Choroid plexus epithelial cell (primary cell): ENCODE results near the gene RILPL1.
"Not testable (repeated sequence)": the region's sequence is repeated elsewhere in the genome, so short reads cannot be mapped to it uniquely, and the experiment has no call there.

Experiments
- DNase-seq: peaks from one replicate; pipeline ENCODE4 v3.0.0-alpha.2; 2010; ENCODE audit warnings: low read depth
- H3K4me3 ChIP-seq: 2 replicates; pipeline ENCODE4 v1.5.1; 2011; ENCODE audit warnings: low read depth, mild to moderate bottlenecking, control low read depth, low read length, moderate library complexity
- CTCF ChIP-seq: conservative IDR thresholded peaks from 2 replicates; pipeline ENCODE4 v1.5.1; 2011; ENCODE audit warnings: low read depth, mild to moderate bottlenecking, control low read depth, inconsistent platforms, low read length, moderate library complexity

RILPL1 gene

DNA sequence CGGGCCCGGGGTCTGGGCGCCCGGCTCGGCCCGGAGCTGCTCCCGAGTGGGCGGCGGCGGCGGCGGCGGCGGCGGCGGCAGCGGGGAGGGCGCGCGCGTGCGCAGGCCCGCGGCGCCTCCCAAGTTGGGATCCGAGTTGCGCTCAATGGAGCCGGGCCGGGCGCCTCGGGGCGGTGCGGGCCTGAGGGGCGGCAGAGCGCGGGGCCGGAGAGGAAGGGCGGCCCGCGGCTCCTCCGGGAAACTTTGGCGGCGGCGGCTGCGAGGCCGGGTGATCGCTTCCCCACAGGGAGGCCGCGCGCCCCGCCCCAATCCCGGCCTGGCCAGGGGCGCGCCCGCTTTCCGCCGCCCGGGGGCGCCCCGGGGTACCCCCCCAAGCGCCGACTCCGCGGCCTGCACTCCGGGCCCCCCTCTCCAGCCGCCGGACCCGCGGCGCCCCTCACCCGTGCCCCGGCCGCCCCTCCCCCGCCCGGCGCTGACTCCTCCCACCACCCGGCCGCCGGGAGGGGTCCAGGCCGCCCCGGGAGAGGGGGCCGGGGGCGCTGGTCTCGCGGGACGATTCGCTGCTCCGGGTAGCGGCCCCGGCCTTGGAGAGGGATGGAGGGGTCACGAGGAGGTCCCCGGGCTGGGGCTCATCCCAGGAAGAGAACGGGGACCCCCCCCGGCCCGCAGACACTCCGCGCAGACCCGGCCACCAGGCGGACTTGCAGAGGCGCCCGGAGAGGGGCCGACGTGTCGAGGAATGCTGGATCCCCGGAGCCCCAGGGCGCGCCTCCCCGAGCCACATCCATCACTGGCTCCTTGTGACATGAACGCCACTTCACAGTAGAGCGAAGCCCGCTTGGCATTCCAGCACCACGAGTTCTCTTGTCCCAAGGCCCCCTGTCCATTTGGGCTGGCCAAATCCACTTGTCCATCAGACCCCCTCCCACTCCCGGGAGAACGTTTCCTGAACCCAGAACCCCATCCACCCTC is at the start of gene RILPL1:
Gene RILPL1, minus strand, starts transcription at position 48 of the 972 bp plus-strand sequence. CDS start 237 bp downstream, outside the sequence.
- peak; percentile 32 for TF ChIP-seq CTCF
- peak; percentile 45 for DNase-seq
- H3K4me3 ChIP-seq = peak within 1 kb of the TSS; percentile 81

DNA sequence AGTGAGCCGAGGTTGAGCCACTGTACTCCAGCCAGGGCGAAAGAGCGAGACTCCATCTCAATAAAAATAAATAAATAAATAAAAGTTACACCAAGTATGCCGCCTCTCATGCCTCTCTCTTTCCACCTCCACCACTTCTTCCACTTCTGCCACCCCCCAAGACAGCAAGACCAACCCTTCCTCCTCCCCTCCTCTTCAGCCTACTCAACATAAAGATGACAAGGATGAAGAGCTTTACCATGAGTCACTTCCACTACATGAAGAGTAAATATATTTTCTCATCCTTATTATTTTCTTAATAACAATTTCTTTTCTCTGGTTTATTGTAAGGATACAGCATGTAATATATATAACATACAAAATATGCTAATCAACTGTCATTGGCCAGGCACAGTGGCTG is 47.3 kb upstream of the RILPL1 start:
- no peak for TF ChIP-seq CTCF
- DNase-seq = no peak
- no peak overlapping the region for H3K4me3 ChIP-seq

GRCh38 chr12:123578829-123579228 is 45.3 kb upstream of the RILPL1 start:
- H3K4me3 ChIP-seq, DNase-seq: not testable (repeated sequence)

DNA sequence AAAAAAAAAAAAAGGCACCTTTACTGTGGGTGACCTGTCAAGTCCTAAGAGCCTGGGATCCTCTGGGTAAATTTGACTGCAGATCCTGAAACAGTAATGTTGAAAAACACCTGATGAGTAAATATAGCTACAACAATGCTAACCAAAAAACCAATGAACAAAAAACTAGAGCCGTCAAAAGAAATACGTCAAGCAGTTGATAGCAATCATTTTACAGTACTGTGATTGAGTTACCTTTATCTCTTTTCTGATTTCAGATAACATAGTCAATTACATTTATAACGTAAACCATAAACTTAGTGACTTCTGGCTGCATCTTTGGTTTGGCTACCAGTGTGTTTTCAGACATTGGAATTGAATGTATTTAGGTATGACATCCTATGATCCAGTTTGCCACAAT is 44.7 kb upstream of the RILPL1 start:
- DNase-seq = no peak
- TF ChIP-seq CTCF = no peak
- H3K4me3 ChIP-seq = no peak overlapping the region

- TF ChIP-seq CTCF = no peak
- H3K4me3 ChIP-seq = no peak overlapping the region
- DNase-seq = no peak
These were observed 43.1 kb upstream of the RILPL1 start for GRCh38 chr12:123576611-123577010.

DNA sequence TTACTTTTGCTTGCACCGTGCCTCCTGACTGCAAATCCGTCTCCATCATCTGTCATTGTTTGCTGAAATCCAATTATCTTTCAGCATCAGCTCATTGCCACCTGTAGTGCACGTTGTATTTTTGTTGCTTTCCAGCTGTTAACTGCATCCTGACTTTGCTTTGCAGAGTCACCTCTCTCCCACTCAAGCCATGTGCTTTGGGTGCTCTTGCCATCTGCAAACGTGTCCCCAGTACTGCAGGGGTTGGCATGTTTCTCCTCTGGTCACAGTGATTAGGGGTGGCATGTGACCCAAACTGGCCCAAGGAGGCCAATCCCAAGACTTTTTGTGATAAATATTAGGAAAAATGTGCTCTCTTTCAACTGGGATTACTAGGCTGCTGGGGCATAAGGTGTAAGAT is 40.4 kb upstream of the RILPL1 start:
- TF ChIP-seq CTCF = no peak
- DNase-seq = no peak
- no peak overlapping the region for H3K4me3 ChIP-seq

DNA sequence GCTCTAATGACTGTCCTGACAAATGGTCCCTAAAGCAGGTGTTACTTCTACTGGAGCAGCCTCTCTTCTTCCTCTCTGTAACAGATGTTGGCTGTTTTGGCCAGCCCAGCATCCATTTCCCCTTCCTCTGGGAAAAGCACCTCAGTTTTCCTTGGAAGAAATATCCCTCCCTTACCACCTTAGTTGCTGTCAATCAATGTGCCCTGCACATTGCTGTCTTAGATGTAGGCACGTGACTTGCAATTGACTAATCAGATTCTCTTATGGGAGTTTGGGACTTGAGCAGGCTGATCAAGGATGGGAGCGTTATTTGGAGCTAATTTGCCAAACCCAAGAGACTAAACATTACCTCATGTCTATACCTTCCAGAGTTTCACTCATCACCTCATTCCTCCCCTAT is 38.9 kb upstream of the RILPL1 start:
- H3K4me3 ChIP-seq = no peak overlapping the region
- no peak for DNase-seq
- TF ChIP-seq CTCF = no peak
